Cortex of kidney (tissue), 1 donor: ENCODE measurements around the gene BYSL.
"Not testable (repeated sequence)": the region's sequence is repeated elsewhere in the genome, so short reads cannot be mapped to it uniquely, and the experiment has no call there.

Source experiments
- DNase-seq: peaks from one replicate; lab custom pipeline; 2025; lab: John Stamatoyannopoulos, UW

The BYSL gene

DNA sequence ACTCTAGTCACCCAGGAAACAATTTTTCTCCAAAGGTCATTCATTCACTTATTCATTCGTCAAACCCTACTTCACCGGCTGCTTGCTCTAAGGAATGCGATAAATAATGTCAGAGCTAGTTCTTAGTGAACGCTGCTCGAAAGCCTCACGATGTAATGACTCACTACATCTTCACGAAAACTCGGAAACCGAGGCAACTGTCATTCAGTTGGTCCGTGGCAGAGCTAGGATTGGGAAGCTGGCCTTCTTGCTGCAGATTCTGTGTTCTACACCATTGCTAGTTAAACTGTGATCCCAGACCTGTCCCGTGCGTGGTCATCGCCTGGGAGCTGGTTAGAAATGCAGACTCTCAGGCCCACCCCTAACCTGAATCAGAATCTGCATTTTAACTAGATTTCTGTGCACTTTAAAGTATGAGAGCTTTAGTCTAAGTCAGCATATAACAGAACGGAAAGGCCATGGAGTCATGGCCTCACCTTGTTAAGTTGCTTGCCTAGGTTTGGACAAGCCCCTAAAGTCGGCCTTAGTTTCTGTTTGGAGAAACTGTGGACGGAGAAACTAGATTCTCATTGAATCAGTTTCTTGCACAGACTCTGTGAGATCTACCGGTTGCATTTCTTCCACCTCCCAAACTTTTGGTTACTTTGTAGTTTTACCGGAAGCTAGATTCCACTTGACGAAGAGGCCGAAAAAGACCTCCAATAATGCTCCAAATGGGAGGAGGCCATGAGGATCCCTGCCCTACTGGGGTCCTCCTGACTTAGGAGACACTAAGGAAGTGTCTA is 21.0 kb downstream of the BYSL start:
- DNase-seq: no peak

DNA sequence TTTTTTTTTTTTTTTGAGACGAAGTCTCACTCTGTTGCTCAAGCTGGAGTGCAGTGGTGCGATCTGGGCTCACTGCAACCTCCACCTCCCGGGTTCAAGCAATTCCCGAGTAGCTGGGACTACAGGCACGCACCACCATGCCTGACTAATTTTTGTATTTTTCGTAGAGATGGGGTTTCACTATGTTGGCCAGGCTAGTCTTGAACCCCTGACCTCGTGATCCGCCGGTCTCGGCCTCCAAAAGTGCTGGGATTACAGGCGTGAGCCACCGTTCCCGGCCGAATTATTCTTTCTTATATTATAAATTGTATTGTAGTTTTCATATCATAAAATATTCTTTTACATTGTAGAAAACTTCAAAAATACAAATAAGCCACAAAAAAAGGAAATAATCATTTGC is 21.6 kb downstream of the BYSL start:
- DNase-seq: not testable (repeated sequence)

DNA sequence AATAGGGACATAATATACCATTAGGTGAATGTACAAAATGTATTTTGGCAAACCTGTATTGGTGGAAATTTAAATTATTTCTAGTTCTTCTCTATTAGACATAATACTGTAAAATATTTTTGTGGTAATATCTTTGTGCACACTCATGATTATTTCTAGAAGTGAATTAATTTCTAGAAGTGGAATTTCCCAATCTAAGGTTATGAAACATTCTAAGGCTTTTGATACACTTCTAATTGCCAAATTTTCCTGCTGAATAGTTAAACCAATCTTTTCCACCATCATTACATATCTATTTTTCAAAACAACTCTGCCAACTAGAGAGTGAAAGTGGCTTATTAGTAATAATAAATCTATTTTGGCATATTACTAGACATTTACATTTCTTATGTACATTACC is 22.2 kb downstream of the BYSL start:
- DNase-seq: no peak

DNA sequence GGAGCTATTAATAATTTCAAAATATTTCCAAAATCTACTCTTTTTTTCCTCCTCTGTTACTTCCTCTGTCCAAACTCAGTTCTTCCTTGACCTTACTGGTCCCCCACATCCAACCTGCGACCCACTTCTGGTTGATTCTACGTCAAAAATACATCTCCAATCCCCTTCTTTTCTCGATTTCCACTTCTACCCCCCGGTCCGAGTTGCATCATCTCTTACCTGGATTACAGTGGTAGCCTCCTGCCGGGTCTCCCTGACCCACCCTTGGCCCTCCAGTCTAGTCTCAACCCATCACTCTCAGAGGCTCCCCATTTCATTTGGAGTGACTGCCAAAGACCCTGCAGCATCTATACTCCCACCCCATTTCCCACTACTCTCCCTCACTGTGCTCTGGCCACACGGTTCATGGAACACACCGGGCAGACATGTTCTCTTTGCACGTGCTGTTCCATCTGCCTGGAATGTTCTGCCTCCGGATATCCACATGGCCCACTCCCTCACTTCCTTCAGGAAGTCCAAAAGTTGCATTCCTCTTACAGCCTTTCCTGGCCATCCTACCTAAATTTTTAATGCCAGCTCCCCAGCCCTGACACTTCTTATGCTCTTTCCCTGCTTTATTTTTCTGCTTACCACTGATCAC is 26.4 kb downstream of the BYSL start:
- no peak for DNase-seq

DNA sequence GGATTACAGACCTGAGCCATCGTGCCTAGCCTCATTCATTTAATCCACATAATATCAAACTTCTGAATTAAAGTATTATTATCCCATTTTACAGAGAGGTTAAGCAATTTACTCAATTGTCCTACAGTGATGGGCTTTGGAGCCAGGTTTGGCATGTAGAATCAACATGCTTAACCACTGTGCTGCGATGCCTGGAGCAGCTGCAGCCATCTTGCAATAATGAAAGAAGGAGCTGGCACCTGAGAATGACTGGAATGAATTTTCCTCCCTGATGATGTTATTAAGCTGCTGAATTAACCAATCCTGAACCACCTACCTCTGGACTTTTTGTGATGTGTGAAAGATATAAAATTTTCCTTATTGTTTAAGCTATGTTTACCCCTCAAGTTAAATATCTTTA is 33.4 kb downstream of the BYSL start:
- no peak for DNase-seq

DNA sequence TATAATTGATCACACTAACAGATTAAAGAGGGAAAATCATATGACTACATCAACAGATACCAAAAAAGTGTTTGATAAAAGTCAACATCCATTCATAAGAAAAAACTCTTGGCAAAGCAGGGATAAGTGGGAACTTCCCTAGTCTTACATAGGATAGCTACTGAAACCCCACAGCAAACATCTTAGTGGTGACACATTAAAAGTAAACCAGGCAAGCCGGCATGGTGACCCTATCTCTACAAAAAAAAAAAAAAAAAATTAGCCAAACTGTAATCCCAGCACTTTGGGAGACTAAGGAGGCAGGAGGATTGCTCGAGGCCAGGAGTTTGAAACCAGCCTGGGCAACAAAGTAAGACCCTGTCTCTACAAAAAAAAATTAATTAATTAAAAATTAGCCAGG is 34.1 kb downstream of the BYSL start:
- no peak for DNase-seq

DNA sequence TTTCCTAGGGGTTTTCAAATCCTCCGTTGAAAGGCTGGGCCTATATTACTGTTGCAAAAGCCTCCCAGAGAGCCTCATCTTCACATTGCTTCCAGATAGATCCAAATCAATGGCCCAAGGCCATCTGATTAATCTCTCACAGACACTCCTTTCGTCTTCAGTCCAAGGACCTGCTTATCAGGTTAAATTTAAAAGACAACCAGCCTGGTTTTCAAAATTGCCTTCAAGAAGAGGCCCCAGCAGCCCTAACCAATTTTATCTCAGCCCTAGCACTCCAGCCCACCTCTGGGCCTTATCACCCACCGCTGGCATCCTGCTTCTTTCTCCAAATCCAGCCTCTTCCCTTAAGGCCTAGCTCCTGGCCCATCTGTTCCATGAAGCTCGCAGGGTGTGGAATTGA is 35.8 kb downstream of the BYSL start:
- DNase-seq: no peak

DNA sequence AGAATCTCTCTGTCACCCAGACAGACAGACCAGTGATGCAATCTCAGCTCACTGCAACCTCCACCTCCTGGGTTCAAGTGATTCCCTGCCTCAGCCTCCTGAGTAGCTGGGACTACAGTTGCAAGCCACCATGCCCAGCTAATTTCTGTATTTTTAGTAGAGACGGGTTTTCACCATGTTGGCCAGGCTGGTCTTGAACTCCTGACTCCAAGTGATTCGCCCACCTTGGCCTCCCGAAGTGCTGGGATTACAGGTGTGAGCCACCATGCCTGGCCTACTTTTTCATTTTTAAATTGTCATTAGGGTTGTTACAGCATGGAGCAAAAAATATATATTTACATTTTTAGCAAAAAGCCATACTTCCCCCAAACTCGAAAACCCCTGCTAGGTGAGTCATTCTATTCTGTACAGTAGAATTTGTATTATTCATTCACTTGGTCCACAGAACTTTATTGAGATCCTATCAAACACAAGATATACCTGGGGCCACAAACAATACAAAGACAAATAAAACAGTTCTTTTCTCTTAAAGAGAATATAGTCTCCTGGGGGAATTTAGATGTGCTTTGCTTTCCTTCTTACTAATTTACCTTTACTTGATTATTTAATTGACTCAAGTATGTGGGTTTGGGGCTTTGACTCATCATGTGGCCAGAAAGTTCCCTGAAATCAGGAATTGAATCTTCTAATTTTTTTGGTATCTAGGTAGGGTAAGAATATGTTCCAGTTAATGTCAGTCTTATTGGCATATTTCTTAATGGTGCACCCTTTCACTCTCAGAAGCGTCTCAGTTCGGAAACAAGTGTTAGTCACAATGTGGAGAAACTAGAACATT is 36.9 kb downstream of the BYSL start:
- no peak for DNase-seq

DNA sequence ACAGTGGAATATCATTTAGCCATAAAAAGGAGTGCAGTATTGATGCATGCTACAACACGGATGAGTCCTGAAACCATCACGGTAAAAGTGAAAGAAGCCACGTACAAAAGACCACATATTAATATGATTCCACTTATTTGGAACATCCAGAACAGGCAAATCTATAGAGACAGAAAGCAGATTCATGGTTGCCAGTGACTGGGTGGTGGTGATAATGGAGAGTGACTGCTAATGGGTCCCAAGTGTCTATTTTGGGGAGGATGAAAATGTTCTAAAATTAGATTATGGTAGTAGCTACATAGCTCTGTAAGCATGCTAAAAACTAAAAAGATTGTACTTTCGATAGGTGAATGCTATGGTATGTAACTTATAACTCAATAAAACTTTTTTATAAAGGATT is 38.7 kb downstream of the BYSL start:
- no peak for DNase-seq

DNA sequence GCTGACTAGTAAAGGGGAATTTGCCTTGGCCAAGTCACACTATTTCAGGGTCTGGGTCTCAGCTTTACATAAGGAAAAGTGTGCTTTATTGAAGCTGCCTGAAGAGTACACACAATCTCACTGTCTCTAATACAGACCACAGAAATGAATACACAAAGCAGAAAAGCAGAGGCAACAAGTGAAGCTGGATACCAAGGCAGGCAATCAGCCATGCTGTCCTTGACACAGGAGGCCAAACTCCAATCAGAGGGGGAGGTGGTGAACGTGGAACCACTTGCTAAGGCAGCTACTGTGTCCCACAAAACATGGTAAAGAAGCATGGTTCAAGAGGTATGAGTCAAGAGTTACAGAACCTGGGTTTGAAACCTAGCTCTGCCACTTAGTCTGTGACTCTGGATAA is 42.1 kb downstream of the BYSL start:
- DNase-seq: no peak

DNA sequence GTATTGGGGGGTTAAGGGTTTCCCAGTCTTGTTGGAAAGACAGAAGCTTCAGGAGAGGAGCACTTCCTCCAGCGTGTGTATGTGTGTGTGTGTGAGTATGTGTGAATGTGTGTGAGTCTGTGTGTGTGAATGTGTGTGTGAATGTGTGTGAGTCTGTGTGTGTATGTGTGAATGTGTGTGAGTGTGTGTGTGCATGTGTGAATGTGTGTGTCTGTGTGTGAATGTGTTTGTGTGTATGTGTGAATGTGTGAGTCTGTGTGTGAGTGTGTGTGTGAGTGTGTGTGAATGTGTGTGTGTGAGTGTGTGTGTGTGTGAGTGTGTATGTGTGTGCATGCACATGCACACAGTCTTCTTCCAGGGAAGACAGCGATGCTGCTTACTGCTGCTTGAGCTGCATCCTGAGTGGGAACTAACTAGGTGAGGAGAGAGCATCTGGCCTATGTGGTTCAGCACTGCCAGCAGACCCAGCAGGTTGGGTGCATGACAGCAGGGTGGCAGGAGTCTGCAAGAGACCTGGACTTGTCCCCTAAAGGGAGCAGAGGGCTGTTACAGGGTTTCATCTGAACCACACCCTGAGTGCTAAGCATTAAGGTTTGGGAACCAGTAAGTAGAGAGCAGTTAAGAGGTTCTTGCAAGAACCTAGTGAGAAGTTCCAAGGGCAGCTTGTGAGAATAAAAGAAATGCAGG is 43.0 kb downstream of the BYSL start:
- DNase-seq: no peak

DNA sequence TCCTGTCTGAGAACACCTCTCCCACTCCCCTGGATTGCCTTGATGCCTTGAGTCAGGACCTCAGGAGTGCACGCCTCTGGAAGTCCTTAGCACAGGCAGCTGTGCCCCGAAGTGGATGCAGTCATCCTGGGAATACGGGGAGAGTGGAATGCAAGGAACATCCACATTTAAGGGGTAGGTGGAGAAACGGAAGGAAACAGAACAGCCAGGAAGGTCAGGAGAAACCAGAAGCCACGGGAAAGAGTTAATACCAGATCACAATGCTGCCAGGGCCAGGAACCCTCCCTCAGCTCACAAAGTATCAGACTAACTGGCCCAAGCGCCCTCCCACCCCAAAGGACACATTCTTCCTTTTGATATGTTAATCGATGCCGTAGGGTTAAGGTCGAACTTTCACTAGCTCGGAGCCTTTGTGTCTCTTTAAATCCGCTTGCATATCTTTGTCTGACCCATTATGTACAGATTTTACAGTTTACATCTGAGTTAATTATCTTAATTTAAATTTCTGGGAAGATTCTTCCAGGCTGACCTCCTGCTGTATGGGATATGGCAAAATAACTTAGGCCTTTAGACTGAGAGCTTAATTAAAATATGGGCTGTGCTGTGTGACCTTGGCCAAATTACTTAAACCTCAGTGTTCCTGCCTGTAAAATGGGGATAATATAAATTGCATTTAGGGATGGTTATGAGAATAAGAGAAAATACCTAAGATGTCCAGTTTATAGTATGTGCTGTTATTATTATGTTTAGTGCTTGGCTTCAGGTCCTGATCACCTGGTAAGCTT is 44.3 kb downstream of the BYSL start:
- no peak for DNase-seq

DNA sequence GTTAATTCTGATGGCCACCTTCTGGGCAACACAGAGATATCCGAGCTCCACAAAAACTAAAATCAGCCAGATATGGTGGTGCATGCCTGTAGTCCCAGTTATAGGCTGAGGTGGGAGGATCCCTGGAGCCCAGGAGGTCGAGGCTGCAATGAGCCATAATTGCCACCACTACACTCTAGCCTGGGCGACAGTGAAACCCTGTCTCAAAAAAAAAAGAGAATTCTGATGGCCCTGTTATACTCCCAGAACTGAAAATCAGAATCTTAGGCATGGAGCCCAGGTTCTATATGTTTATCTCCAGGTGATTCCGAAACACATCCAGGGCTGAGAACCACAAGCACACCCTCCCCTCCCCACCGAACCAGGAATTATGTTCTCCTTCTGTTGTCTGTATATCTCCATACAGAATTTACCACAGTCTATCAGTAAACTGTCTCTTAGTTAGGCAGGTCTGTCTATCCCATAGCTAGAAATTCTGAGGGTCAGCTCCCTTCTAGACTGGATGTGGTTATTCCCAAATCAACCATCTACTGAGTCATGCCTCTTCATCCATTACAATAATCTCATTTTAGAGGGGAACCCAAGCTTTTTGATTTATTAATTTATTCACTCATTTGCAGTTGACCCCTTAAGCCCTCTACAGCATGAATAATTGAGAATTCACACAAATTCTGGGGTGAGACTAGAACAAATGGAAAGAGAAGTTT is 45.1 kb downstream of the BYSL start:
- DNase-seq: no peak

DNA sequence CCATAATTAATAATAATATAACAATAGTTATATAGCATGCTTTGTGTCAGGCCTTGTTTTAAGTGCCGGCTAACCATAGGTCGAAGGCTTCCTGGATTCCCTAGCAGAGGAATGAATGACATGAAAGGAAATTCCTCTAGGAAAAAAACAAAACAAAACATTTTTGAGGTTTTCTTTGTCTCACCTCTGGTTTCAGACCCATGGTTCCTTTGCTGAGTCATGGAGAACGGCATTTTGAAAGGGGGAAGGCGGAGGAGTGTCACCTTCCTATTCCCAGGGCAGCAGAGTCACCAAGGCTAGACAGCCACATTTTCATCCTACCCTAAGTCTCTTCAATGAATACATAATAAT is 45.6 kb downstream of the BYSL start:
- no peak for DNase-seq

DNA sequence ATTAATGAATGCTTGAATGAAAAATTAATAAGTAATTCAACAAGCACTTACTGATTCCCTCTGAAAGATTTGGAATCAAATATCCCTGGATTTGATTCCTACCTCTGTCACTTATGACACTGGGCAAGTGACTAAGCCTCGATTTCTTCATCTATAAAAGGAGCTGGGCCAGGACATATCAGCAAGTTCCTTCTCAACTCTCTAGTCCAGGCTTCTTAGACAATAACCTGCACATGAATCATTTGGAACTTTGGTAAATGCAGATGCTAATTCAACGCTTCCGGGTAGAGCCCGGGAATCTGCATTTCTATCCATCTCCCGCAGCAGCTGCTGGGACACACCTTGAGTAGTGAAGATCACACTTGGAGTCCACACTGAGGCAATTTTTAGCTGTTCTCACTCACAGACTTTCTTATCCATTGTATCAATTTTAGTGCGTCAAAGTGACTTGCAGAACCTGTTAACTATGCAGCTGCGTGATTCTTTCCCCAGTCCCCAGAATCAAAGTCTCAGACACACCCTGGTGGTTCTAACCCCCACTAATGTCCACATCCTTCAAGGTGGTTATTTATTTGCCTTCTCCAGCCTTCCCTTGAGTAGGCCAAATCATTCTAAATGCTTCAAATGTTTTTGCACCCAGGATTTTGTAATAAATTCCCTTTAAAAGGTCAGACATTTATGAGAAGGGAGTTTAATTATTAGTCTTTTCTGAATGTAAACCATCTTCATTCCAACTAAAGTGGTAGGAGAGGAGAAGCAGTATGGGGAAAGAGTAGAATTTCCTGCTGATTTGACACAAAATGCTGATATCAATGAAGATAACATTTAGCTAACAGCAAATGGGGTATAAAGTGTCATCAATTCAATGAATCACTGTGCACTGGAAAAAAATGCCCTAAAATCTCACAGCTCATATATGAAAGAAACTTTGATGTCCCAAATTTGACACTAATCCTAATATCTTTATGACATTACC is 46.3 kb downstream of the BYSL start:
- no peak for DNase-seq

DNA sequence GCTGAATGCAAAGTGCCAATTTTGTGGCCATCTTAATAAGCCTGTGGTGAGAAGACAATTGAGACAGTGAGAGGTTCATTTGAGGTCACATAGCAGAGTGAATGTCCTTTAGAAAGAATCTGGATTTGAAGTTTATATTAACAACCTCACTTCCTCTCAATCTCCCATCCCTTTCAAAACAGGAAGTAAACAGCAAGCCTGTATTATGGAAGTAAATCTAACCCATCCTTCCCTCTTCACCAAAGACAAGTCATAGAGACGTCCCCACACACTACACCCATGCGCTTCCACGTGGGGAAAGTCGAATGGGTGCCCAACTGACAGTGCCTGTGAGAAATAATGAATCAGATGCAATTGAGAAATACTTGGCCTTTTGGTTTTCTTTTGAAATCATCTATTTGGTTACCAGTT is 49.1 kb downstream of the BYSL start:
- no peak for DNase-seq

DNA sequence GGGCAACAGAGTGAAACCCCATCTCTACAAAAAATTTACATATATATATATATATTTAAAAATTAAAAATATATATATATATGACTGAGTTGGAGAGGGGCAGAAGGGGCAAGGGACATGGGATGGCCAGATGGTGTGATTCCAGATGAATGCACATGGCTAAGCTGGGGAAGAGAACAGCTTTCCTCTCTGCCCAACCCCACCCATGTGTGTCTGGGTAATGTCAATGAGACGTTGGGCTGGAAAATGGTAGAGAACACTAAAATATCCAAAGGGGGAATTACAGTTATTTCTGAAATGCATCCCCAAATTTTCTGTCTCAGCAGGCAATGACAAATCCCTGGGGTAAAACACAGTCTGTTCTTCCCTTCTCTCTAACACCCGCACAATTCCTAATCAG is 51.5 kb downstream of the BYSL start:
- no peak for DNase-seq

DNA sequence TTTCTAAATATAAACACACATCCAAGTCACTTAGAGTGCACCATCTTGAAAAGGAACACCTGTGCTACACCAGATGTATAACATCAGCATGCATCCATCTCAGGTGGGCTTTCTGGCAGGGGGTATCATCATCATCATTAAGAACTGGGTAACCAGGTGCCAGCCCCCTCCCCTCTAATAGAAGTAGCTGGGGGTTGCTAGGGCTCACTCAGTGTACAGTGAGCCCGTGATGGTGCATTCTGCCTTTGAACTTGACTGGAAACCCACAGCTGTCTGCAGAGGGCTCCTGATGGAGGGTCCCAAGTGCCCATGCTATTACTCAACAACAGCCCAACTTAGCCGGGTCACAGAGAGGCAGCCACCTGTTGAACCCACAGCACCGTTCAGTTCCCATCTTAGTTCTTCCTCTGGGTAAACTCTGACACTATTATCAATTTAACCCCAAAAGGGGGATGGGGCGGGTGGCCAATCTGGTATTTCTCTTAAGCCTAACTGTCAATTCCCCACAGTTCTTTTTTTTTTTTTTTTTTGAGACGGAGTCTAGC is 53.1 kb downstream of the BYSL start:
- no peak for DNase-seq

DNA sequence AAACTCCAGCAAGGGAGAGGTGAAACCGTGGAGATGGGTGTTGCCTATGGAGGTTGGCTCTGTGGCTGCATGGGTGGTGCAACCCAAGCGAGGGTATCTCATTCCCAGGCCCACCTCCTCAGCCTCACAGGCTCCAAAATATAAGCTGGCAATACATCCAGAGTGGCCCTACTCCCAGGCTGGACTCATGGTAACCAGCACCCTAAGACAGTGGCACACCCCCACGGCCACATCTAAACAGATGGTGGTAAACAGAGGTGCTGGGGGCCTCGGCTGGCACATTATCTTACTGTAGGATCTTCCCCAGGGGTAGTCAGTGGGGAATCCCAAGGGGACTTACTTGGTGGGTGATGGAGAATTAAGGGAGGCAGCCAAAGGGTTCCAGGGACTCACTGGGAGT is 54.0 kb downstream of the BYSL start:
- no peak for DNase-seq
